Stimulated activated CD8-positive, alpha-beta memory T cell treated with anti-CD3 and anti-CD28 coated beads, Interleukin-12 subunit alpha, Interleukin-12 subunit beta, amount 100 ng/mL, for 24 hours (primary cell): ENCODE measurements around the gene THRB.
"Not testable (repeated sequence)": the region's sequence is repeated elsewhere in the genome, so short reads cannot be mapped to it uniquely, and the experiment has no call there.

Source experiments
- DNase-seq: peaks from one replicate; pipeline ENCODE4 v3.0.0-alpha.2; 2020; ENCODE audit errors: extremely low read depth

Gene THRB

DNA sequence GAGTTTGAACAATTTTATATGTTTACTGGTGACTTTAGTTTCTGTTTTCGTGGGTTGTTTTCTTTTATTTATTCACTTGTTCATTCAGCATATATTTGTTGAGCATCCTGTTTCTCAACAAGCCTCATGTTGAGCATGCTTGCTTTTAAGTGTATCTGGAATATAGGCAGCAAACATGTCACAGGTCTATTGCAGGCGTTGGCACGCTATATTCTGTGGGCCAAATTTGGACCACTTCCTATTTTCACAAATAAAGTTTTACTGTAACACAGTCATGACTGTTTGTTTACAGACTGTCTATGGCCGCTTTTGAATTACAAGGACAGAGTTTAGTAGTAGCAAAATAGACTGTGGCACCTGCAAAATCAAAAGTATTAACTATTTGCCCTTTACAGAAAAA lies 89.6 kb downstream of the THRB start:
- no peak for DNase-seq

- no peak for DNase-seq
Observed at GRCh38 chr3:24401811-24402185, 92.9 kb downstream of the THRB start.

GRCh38 chr3:24401090-24401810 lies 93.4 kb downstream of the THRB start:
- no peak for DNase-seq

GRCh38 chr3:24400450-24400849 lies 94.2 kb downstream of the THRB start:
- DNase-seq = no peak

- no peak for DNase-seq
Observed at GRCh38 chr3:24400015-24400414, 94.6 kb downstream of the THRB start.

GRCh38 chr3:24399614-24400013 lies 95.0 kb downstream of the THRB start:
- no peak for DNase-seq

- not testable (repeated sequence) for DNase-seq
Observed at GRCh38 chr3:24398712-24399111, 95.9 kb downstream of the THRB start.

GRCh38 chr3:24396338-24396737 lies 98.3 kb downstream of the THRB start:
- DNase-seq = no peak

DNA sequence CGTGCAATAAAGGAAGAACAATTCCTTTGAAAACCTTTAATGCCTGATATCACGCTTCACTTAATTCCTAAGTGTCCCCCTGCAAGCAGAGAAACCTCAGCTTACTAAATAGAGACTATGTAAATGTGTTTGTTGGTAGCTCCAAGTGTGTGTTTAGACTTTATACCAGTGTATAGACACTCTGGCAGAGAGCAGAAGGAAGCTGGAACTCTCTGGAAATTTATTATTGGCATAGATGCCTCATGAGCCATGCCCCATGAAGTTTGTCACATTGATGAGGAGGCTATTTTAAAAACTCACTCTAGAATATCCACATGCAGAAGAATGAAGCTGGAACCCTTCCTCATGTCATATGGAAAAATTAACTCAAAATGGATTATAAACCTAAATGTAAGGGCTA lies 99.9 kb downstream of the THRB start:
- DNase-seq = no peak

GRCh38 chr3:24393316-24393715 lies 101.3 kb downstream of the THRB start:
- no peak for DNase-seq

GRCh38 chr3:24390169-24391130 lies 104.2 kb downstream of the THRB start:
- DNase-seq = no peak

GRCh38 chr3:24389108-24390090 lies 105.3 kb downstream of the THRB start:
- DNase-seq = no peak

- no peak for DNase-seq
Observed at GRCh38 chr3:24388611-24389010, 106.0 kb downstream of the THRB start.

DNA sequence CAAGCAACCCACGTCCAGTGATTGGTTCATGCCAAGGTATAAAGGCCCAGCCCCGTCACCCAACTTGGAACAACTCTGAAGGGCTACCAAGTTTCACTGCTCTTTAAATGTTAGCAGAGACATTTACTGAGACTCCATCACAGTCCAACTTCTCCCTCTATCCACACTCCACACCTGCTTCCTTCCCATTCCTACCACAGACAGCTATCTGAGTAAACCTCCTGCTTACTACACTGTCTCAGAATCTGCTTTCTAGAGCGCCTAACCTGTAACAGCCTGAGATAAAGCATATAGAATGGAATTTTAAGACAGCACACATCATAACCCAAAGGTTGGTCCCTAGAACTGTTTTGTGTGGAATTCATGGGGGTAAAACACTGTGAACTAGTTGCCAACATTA lies 106.5 kb downstream of the THRB start:
- DNase-seq = no peak

DNA sequence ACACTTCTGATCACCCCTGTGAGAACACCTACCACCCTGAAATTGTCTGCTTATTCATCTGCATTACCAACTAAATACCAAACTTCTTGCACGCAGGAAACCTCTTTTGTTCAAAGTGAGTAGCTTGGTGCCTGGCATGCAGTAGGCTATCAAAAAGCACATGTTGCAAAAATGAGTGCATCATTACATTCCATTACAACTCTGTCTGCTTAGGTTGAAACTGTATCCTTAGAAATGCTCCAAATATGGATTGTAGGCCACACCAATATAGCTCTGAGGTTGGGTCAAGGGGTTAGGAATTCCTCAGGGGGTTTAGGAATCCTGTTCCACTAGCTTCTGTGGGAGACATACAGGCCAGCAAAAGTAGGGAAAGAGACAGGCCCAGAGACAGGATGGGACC lies 107.2 kb downstream of the THRB start:
- DNase-seq = no peak

DNA sequence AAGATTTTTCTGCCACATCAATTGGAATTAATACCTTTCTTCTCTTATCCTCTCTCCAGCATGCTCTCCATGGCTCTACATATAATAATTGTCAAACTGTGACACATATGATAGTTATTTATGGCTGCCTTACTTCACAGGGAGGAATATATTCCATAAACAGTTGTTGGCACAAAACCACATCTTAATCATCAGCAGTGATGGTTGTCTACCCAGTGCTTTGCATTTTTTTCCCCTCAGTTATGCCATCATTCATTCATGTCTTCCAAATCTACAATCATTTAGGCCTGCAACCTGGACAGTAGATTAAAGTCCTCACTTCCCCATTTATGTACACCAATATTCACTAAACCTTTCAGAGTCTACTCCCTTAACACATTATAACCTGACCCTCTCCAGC lies 107.7 kb downstream of the THRB start:
- DNase-seq = no peak

GRCh38 chr3:24386458-24386857 lies 108.2 kb downstream of the THRB start:
- DNase-seq = no peak

DNA sequence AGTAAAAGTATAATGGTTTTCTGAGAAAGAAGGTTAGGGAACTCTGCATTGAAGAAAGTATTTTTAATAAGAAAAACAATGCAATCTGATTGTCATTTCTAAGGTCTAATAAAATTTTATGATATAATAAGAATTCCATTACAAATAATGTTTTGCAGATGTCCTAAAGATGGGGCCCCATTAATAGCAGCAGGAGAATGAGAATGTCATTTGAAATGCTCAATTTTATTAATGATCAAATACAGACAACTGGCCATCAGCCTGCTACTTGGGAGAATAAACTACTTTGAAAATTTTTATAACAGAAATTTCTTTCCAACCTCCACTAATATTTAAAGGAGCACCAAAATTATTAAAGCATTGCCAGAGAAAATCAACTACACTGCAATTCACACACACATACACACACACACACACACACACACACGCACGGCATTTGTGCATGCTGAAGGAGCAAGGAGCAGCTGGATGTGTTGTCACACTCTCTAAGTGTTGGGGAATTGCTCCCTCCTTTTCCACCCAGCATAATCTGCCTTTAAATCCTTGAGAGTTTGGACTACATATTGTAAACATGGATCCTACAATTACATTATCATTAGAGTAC lies 109.5 kb downstream of the THRB start:
- DNase-seq = no peak

DNA sequence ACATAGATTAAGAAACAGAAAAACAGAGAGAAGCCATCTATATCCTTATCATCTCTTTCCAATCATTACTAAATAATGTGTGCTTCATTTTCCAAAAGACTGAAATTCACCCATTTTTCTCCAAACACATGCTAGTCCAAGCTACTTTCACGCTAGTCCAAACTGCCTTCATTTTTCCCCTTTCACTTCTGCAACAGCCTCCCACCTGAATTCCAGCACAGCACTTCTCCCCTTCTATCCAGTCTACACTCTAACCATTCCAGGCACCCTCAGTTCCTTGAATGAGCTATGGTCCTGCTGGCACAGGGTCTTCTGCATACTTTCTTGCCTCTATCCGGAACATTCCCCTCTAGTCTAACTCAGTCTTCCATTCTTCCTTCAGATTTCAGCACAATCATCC lies 112.0 kb downstream of the THRB start:
- no peak for DNase-seq

GRCh38 chr3:24379936-24380335 lies 114.7 kb downstream of the THRB start:
- no peak for DNase-seq

DNA sequence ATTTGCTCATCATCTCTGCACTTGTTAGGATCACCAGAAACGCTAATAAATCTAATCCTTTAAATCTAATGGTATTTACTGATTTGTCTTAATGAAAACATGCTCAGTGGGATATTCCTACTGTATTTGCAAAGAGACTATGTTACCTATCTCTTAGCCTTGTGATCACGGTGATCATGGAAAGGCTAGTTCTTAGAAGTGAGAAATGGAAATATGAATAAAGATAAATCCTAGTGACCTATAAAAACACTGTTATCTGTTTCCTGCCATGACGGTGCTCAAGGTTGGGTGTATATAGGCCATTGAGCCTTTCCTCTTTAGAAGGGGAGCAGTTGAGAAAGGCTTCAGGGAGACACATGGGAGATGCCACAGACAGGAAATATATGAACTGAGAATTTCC lies 116.3 kb downstream of the THRB start:
- no peak for DNase-seq
